ENCODE measurements around the gene PRKCB. TPM values are rescaled to one million over a fixed set of nuclear protein-coding genes. Genes with fewer than 3 reads are reported as not detected.

Gene PRKCB
- total RNA-seq, 1 donor from 2014 or later = not detected

DNA sequence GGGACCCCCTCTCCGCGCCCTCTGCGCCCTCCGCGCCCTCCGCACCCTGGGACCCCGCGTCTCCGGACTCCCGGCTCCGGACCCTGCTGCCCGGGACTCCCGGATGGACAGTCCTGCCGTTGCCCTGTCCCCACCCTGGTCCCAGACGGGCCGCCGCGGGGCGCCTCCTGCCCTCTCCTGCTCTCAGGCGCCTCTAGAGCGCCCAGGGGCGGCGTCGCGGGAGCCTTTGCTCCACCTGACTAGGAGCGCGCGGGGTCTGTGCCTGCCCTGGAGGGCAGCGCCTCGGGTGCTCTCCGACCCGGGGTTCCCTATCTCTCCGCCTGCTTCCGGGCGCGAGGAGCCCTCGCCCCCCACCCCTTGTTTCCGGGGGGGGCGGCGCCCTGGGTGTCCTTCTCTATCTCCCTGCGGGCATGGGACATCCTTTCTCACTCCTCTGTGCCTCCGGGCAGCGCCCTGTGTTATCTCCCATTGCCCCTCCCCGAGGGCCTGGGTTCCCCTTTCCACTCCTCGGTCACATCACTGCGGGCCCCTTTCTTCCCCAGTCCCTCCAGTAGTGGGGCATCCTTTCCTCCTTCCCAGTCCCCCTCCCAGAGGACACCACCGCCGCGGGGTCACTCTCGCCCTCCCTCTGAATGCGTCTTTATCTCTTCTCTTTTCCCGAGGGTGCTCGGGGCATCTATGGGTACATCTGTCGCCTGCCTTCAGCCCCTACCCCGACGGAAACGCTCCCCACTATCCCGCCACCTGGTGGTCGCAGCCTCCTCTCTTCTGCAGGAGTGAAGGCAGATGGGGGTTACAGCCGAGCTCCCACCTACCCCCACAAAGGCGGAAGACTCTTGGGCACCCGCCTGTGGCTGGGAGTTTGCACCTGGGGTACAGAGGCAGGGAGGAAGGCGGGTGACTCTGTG lies 875 bp downstream of the PRKCB start:
- no peak for DNase-seq (ENCODE audit: low read depth, low spot score)

DNA sequence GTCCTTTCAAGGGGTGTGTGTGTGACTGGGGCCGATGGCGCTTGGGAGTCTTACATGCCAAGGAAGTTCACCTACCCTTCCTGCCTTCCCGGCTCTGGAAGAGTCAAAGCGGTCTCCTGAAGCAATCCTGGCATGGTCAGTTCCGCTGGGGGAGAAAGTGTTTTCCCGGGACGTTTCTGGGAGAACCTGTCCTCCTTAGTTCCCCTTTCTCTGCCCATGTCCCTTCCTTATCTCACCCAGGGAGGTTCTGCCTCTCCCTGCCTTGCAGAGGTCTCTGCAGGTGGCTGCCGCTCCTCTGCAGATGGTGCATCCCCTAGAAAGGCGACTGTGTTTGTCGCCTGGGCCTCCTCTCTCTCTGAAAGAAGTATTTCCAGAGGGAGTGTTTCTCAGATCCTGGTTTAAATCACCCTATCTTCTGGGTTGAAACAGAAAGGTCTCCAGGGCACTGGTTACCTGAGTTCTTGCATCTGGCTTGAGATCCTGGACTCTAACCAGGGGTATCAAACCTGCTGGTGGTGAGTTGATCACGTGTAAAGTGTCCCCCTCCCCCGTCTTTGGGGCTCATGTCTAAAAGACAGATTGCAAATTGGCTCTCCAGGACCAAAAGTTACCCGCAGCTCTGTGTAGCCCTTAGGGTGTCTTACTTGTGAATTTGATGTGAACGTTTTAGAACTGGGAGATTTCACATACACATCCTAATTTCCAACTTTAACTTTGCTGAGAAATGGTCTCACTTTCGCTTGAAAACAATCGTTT lies 1.9 kb downstream of the PRKCB start:
- DNase-seq (ENCODE audit: low read depth, low spot score) = no peak

DNA sequence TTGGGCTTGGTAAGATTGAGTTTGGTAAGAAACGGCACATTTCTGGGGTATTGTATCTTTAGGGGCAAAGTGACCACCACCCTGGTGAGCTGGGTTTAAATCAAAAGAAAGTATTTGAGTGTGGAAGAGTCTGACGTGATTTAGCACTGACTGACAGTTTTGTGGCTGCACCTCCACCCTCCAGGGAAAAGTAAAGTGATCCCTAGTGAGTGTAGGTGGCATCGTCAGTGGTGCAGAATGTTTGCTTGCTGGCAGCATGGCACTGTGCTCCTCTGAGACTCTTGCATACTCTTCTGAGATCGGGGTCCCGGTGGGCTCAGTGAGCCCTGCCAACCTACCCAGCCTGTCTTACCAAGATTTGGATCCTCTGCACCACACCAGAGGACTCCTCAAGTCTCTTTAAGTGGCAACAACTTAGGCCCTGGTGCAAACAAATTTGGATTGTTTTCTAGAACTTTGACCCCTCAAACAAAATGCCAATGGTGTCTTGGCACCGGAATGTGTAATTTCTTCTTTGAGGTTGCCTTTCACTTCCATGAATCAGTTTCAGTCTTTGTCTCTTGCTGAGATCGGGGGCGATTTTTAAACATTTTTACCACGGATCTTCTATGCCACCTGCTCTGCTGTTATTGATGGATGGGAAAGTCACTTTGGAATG lies 2.8 kb downstream of the PRKCB start:
- DNase-seq (ENCODE audit: low read depth, low spot score) = no peak

DNA sequence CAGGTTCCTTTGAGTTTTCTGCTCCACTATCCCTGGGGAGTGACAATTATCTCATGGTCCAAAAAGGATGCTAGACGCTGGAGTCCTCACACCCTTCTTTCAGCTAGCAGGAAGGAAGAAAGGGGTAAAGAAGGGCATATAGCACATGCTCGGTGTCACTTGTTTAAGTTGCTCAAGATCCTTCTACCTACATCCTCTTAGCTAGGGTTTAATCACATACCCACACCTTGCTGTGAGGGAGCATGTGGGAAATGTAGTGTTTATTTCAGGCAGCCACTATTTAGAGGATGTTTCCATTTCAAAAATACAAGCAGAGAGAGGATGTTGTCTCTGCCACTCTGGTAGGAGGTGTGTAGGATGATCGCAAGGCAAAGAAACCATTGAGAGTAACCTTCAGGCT lies 4.5 kb downstream of the PRKCB start:
- DNase-seq (ENCODE audit: low read depth, low spot score) = no peak

DNA sequence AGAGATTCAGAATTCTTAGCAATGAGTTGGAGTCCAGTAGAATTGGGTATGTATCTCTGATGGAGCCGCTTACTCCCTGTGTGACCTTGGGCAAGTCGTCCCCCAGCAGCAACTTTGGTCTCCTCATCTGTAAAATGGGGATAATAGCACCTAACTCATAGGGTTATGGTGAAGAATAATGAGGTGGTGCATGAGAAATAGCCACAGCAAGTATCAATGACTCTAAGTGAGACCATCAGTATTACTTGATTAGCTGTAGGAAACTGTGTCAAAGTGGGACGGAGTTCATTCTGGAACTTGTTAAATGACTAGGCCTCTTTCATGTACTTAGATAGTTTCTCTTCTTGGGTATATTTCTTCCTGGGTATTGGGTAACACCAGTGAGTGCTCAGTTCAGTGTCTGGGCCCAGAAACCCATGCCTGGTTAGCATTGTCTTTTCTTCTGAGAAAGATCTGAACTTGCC lies 6.4 kb downstream of the PRKCB start:
- DNase-seq (ENCODE audit: low read depth, low spot score) = no peak

DNA sequence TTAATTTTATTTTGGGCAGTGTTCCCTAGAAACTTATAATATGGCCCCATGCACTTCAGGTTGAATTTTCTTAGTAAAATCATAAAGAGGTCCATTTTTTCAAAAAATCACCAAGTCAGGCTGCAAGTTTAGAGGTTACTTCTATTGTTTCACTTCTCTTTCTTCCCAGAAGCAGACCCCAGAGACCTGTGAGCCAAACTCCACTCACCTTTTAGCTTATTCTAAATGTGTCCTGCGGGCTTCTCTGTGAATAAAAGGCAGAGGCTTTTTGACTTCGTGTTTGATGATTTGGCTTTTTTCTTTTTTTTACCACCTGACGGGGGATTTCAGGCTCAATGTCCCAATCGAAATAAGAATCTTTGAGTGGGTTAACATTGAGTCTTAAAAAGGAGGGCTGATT lies 7.4 kb downstream of the PRKCB start:
- DNase-seq (ENCODE audit: low read depth, low spot score) = no peak

DNA sequence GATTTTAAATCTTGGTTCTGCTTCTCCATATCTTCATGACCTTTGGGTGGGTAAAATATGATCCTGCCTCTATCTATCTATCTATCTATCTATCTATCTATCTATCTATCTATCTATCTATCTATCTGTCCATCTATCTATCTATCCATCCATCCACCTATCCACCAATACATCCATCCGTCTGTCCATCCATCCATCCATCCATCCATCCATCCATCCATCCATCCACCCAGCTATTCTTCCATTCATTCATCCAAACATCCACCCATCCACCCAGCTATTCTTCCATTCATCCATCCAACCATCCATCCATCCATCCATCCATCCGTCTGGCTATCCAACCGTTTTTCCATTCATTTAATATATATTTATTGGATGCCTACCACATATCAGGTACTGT lies 11.5 kb downstream of the PRKCB start:
- no peak for DNase-seq (ENCODE audit: low read depth, low spot score)

DNA sequence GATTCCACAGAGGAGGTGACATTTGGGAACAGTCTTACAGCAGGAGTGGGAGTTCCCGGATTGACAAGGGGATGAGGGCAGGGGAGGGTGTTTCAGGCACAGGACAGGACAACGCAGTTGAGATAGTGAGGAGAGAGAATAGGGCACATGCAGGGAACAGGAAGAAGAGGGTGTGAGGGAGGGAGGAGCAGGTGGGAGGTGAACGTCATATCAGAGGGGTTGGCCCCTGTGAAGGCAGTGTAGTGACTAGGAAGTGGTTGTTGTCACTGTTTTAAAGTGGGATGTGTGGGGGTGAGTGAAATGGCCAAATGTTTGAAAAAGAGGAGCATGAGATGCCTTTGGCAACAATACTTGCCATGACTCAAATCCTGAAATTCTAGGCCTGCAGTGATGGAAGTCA lies 12.2 kb downstream of the PRKCB start:
- DNase-seq (ENCODE audit: low read depth, low spot score) = no peak

DNA sequence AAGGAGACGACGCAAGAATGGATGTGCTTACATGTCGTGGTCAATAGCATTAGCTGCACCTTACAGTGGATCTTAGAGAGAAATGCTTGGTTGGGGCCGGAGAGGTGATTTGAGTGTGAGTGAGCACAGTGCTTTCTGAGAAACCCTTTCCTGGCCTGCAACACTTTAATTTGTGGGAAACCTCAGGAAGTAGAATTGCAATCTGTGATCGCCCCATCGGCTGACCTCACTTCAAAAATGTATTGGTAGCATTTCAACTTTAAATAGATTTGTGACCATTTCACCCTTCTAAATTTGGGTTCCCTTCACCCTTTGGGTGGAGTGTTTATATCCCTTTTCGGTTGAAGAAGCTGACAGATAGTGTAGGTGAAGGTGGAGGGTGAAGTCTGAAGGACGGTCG lies 13.2 kb downstream of the PRKCB start:
- no peak for DNase-seq (ENCODE audit: low read depth, low spot score)

DNA sequence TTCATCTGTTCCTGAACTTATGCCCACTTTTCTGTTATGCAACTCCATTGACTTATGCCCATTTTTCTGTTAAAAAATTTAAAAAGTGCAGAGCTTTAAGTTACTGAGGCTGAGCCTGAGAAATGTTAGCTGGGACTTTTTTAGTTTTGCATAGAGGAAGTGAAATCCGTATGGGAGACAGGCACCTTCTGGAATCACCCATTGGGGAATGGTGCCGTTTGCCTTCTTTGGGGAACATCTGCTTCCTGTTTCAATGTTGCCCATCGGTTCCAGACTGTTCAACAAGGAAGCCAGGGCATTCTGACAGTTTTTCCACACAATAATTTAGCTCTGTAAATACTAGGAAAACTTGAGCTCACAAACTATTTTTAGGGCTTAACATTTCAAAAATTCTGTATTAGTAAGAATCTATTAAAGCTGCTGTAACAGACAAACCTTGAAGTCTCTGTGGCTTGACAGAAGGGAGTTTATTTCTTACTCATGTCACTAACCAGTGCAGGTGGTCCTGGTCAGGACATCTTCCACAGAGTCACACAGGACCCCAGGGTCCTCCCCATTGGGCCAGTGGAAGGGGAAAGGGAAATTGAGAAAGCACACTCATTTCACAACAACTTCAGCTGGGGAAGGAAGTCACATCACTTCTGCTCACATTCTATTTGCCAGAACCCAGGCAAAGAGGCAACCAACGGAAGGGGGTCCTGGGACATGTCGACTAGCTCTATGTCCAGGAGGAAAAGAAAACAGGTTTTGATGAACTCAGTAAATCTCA lies 17.2 kb downstream of the PRKCB start:
- DNase-seq (ENCODE audit: low read depth, low spot score) = no peak

DNA sequence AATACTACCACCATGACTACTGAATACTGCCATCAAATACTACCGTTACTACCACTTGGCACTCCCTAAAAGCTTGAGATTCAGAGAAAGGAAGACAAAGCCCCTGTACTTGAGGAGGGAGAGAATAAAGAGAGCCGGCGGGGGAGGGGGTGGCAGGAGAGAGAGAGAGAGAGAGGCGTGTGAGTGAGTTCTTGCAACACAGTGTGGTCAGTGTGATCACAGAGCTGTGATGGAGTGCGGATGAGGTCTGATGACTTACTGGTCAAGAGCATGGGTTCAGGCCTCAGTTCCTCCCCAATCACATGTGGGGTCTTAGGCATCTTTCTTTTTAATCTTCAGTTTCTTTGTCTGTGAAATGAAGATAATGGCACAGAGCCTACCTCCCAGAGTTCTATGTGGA lies 19.2 kb downstream of the PRKCB start:
- no peak for DNase-seq (ENCODE audit: low read depth, low spot score)

DNA sequence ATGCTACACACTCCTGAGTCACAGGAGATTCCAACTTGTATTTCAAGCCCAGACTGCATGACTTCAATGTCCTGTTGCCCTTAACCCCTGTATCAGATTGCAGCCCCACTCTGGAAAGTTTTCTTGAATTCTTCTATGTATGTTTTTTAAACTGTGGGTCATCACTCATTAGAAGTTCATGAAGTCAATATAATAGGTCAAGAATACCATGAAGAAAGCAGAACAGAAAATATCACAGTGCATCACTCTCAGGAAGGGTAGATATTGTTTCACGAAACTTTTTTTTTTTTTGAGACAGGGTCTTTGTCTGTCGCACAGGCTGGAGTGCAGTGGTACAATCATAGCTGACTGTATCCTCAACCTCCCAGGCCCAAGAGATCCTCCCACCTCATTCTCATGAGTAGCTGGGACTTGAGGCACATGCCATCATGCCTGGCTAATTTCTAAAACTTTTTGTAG lies 20.5 kb downstream of the PRKCB start:
- no peak for DNase-seq (ENCODE audit: low read depth, low spot score)

DNA sequence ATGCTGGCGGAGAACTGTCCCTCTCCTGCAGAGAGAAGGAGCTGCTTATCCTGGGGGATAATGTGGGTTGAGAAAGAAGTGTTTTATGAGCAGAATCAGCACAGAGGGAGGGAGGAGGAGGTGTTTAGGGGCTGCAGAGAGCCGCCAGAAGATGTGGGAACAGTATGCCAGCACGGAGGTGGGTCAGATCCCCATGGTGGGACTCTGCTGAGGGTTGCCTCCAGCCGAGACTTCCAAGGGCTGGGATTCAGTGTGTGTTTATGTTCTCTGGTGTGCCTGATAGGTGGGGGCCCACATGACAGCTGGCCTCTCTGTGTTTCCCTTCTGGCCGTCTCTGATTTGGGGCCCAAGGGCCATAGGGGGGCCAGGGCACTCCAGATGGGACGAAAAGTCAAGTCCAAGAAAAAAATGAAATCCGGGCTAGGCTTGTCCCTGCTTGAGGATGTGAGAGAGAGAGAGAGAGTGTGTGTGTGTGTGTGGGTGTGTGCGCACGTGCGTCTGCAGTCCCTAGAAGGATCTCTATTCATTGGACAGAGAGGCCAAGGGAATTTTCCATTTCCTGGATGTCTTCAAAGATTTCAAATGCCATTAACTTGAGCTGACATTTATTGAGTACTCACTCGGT lies 21.6 kb downstream of the PRKCB start:
- DNase-seq (ENCODE audit: low read depth, low spot score) = no peak

DNA sequence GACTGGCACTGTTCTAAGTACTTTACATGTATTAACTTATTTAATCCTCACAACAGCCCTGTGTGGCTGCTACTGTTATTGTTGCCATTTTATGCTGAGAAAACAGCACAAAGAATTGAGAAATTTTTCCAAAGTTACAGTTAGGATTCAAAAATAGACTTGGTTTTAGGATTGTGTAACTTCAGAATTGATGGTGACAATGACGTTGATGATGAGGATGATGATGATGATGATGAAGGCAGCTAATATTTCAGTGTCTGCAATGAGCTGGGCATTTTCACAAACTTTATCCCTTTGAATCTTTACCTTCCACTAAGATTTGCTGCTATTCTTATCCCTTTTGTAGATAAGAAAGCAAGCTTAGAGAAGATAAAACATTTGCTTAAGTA lies 22.1 kb downstream of the PRKCB start:
- no peak for DNase-seq (ENCODE audit: low read depth, low spot score)

DNA sequence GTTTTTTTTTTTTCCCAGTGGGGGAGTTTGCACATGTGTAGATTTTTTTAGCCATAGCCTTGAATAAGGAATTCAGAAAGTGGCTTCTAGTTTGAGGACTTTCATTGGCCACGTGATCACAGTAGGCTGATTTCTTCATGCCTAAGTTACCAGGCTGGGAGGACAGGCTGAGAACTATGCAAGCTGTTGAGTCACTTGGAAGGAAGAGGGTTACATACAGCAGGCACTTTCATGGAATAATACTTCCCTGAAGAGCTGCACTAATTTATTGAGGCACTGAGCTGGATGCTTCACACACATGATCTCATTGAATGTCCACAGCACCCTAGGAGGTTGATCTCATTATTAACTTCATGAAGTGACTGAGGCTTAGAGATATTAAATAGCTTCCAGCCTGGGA lies 22.8 kb downstream of the PRKCB start:
- DNase-seq (ENCODE audit: low read depth, low spot score) = no peak

DNA sequence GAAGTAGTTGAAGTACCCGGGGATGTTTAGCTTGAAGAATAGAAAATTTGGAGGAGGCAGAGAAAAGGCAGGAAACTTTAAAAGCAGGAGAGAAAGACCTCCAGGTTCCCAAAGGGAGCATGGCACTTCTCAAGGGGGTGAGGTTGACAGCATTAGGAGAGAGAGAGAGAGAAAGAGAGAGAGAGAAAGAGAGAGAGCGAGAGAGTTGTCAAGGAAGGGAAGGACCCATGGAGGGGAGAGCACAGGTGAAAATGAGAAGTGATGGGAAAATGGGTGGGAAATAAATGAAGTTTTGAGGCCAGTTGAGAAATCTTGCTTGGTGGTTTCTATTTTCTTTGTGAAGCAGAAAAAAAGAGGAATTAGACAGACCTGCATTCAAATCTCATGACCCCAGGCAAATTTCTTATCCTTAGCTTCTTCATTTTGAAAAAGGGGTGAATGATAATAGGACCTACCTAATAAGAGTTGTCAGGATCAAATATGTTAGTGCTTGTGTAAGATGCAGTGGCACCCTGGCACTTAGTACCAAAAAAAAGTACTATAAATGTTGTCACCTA lies 24.0 kb downstream of the PRKCB start:
- no peak for DNase-seq (ENCODE audit: low read depth, low spot score)

DNA sequence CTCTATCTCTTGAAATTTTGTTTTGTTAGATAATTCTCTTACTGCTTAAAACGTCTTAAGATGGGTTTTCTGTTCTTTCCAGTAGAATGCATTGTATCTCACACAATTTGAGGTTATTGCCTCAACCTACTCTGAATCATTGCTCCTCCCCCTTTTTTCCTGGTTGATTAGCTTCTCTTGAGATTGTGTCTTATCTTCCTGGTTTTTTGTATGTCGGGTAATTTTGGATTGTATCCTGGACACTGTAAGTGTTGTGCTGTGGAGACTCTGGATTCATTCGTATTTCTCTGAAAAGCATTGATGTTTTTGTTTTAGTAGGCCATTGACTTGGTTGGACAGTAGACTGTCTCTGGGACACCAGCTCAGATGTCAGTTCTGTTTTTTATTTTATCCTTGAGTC lies 26.1 kb downstream of the PRKCB start:
- DNase-seq (ENCODE audit: low read depth, low spot score) = no peak

DNA sequence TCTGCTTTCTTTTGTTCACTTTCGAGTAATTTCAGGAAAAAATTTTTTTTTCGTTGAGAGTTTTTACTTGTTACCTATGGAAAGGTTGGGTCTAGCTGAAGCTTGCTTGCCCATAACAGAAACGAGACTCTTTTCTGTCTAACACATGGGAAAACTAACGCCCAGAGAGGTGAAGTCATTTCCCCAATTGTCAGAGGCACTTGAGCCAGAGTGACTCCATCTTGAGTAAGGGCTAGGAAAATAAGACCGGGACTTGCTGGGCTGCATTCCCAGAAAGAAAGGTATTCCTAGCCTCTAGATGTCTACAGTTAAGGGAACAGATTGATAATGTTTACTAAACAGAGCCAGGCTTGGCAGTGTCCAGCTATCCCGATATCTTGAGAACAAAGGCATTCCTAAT lies 26.8 kb downstream of the PRKCB start:
- DNase-seq (ENCODE audit: low read depth, low spot score) = no peak

DNA sequence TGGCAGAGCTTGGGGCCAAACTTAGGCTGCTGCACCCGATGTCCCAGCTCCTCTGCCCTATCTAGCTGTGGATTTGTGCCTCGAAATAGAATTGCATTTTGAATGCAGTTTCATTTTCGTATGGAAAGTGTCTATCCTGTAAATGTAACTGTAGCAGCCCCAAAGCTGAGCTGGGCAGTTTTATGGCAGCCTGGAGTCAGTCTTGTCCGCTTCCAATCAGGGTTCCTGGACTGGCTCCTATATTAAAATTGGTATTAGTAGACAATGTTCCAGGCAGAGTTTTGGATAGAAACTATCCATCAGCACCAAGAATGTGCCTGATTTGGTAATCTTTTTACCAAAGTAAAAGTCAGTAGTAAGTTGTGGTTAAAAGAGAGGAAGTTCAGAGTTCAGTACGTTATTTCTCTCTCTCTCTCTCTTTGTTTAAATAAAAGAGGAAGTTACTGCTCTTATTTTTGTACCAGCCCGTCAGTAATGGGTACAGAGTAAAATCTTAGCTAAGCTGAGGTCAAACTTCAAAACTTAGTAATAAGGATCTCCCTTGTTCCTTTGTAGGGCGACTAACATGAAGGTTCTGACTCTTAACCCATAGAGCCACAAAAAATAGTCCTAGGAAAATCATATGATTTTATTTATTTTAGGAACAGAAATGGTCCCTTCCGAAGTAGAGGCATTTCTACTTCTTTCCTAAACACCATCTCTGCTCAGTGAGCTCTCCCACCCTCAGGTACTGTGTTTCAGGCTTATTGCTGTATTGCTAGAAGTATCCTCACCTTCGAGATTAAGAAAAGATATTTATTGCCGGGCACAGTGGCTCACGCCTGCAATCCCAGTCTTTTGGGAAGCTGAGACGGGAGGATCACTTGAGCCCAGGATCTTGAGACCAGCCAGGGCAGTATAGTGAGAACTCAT lies 28.0 kb downstream of the PRKCB start:
- DNase-seq (ENCODE audit: low read depth, low spot score) = no peak
